GM12872 (cell line): Measurements from ENCODE around the gene SLC44A1.

Source experiments
- CTCF ChIP-seq: IDR thresholded peaks from 3 replicates; pipeline ENCODE4 v1.5.1; 2011; ENCODE audit warnings: low read depth, mild to moderate bottlenecking, low read length, moderate library complexity; ENCODE audit not compliant: insufficient read depth

SLC44A1 gene

GRCh38 chr9:105306351-105307140 lies 62.1 kb downstream of the SLC44A1 start:
- no peak for TF ChIP-seq CTCF

DNA sequence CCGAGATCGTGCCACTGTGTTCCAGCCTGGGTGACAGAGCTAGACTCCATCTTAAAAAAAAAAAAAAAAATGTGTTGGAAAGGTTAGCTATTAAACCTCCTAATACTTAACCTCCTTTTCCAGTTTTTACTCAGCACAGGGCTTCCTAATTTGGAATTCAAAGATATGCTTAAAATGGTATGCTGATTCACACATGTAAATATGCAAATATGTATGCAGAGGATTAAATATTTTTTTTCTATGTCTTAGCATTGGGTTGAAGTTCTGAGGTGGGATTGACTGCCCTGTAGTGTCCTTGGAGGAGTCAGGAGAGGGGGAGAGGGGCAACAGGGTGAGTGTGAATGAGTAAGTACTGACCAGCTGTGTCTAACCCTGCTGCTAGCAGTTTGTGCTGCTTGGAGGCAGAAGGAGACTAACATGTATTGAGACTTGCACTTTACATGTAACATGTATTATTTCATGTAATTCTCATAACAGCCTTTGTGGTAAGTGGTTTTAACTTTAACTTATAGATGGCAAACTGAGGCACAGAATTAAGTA lies 63.2 kb downstream of the SLC44A1 start:
- no peak for TF ChIP-seq CTCF

DNA sequence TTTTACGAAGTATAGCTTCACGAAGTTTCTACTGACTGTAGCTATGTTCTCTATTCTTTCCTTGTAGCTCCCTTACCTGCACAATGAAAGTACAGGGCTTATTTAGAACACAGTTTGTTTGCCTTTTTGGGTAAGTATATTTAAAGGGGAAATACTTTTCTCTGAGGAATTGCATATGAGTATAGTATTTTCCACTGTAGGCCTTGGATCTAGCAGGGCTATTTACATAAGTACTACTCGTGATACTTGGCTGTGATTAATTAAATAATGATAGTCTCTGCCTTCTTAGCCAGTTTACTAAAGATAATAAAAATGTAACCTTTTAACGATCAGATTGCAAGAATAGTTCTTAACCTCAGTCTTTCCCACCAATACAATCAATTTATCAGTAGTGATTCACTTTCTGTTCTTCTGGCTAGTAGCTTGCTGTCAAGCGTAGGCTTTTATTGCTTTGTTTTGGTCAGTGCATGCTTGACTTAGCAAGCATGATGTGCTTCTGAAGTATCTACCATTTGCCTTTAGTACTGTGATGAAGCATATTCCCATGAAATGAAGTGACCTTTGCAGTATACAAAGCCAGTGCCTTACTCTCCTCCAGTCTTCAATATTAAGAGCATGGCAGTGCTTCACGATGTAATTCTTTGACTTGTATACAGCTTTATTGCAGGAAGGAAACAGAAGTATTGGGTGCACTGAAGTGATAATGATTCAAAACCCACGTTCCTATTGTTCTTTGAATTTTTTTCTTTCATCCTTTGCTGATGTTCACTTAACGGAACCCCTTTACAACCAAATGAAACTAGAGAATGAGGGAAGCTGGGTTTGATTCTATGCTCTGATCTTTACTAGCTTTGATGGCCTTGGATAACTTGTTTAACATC lies 64.2 kb downstream of the SLC44A1 start:
- TF ChIP-seq CTCF = no peak

GRCh38 chr9:105309531-105309931 lies 65.1 kb downstream of the SLC44A1 start:
- no peak for TF ChIP-seq CTCF

DNA sequence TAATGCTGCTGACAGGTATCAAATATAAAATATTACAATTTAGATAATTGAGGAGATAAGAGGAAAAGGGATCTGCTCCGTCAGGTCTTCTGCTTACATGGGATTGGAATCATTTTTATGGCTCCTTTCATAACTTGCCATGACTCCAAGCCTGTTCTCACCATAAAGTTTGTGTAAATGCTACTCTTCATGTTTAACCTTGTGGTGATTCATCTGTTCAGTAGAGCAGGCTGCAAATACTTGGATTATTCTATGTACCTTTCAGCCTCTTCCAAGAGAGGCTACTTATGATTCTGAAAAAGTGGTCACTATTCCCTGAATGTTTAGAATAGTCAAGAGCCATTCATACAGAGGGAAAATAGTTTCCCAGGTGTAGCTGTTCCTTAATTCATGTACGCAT lies 66.9 kb downstream of the SLC44A1 start:
- no peak for TF ChIP-seq CTCF

GRCh38 chr9:105313238-105313637 lies 68.8 kb downstream of the SLC44A1 start:
- TF ChIP-seq CTCF = no peak

DNA sequence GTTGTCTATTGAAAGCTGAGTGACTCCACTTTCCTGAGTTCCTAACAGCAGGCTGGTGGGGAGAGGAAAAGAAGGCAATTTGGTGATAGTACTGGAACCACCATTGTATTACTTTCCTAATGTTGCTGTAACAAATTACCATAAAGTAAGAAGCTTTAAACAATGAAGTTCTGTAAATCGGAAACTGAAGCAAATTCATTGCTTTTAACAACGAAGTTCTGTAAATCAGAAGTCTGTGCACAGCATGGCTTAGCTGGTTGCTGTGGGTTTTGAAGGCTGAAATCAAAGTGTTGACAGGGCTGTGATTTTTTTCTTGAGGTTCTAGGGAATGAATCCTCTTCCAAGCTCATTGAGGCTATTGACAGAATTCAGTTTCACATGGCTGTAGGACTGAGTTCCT lies 72.3 kb downstream of the SLC44A1 start:
- TF ChIP-seq CTCF = no peak
